NCI-H2171 treated with DMSO at 0.1 percent for 48 hours (cell line): ENCODE results near the gene ESRRB.

Source experiments
- DNase-seq: peaks from one replicate; lab custom pipeline; 2025; lab: John Stamatoyannopoulos, UW

Gene ESRRB

GRCh38 chr14:76541594-76542219, 165.8 kb downstream of the ESRRB start:
- DNase-seq, result no peak

- DNase-seq, result peak; percentile 51
These were observed 170.7 kb downstream of the ESRRB start for GRCh38 chr14:76546426-76547221.

GRCh38 chr14:76547831-76548230, 171.9 kb downstream of the ESRRB start:
- DNase-seq, result no peak

- DNase-seq, result no peak
These were observed 174.6 kb downstream of the ESRRB start for GRCh38 chr14:76550534-76550933.

GRCh38 chr14:76551116-76551515, 175.2 kb downstream of the ESRRB start:
- no peak for DNase-seq
